ENCODE results near the gene GNG7. TPM values are rescaled to one million over a fixed set of nuclear protein-coding genes. Genes with fewer than 3 reads are reported as not detected.
"Not testable (repeated sequence)": the region's sequence is repeated elsewhere in the genome, so short reads cannot be mapped to it uniquely, and the experiment has no call there.

The GNG7 gene
- total RNA-seq, 2 donors from 2014 or later = 0.30 to 0.84 TPM

DNA sequence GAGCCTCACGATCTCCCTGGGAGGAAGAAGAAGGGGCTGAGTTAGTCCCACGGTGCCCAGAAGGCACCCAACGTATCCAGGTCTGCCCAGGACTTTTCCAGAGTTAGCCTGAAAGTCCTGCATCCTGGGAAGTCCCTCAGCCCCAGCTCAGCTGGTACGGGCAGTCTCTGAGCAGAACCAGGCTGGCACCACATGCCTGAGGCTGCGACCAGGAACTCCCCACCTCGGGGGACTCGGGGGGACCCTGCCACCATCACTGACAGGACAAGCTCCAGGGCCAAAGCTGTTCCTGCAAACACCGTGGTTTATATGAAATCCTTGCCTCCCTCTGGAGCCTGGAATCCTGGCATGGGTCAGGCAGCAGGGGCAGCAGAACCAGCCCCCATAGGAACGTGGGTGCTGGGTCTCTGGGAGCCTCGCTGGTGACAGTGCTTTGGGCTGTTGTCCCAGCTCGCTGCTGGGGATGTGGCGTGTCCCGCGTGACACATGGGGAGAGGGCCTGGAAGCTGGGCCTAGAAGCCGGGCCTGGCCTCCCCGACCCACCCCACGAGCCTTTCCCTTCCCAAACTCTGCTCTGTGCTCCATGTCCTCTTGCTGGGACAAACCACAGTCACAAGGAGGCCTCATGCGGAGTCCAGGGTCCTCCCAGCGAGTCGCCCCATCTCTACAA, 55.5 kb downstream of the GNG7 start:
- H3K9me3 Mint-ChIP-seq = no peaks in the 10 kb centered on the region
- no peak overlapping the region for H3K27ac Mint-ChIP-seq
- no peak for DNase-seq (ENCODE audit: low spot score in 2 of 2)
- no peaks in the 10 kb centered on the region for H3K36me3 Mint-ChIP-seq
- no peak for ATAC-seq

DNA sequence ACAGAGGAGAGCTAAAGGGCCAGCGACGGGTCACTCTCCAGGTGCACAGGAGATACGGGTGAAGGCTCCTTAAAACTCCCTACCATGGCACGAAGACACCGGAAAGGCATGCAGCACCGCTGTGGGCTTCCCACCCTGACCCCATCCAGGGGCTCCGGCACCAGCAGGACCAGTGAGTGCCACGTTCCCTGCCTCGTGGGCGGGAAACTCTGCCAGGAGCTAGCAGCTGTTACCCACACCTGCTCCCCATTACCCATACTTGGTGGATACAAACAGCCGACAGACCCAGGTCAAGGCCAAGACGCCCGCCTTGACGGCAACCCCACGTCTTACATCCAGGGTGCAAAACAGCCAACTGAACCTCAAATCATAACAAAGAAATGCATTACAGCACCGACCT, 56.7 kb downstream of the GNG7 start:
- no peak overlapping the region for H3K27ac Mint-ChIP-seq
- DNase-seq (ENCODE audit: low spot score in 2 of 2) (no peak), ATAC-seq (no peak)
- H3K9me3 Mint-ChIP-seq = no peaks in the 10 kb centered on the region
- no peaks in the 10 kb centered on the region for H3K36me3 Mint-ChIP-seq

DNA sequence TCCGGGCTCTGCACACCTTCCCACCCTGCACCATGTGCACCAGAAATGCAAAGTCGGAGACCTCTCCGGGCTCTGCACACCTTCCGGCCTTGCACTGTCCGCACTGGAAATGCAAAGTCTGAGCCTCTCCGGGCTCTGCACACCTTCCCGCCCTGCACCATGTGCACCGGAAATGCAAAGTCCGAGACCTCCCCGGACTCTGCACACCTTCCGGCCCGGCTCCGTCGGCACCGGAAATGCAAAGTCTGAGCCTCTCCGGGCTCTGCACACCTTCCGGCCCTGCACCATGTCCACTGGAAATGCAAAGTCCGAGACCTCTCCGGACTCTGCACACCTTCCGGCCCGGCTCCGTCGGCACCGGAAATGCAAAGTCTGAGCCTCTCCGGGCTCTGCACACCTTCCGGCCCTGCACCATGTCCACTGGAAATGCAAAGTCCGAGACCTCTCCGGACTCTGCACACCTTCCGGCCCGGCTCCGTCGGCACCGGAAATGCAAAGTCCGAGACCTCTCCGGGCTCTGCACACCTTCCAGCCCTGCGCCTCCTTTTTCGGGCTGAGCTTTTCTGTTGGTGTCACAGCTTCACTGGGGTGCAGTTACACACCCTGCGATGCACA, 59.3 kb downstream of the GNG7 start:
- not testable (repeated sequence) for H3K27ac Mint-ChIP-seq; H3K36me3 Mint-ChIP-seq; ATAC-seq; H3K9me3 Mint-ChIP-seq; DNase-seq (ENCODE audit: low spot score in 2 of 2)

DNA sequence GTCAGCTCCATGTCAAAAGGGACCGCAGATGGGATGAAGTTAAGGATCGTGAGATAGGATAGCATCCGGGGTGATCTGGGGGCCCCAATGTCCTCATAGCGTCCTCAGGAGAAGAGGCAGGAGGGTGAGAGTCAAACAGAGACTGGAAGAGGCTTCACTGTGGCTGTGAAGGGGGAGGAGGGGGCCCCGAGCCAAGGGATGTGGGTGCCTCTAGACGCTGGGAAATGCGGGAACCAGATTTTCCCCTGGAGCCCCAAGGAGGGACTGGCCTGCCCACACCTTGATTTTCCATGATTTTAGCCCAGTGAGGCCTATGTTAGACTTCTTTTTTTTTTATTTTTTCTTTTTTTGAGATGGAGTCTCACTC, 61.2 kb downstream of the GNG7 start:
- DNase-seq (ENCODE audit: low spot score in 2 of 2) (no peak), ATAC-seq (no peak)
- no peaks in the 10 kb centered on the region for H3K9me3 Mint-ChIP-seq
- peak overlapping the region in 1 of 2 donors; percentile 22 for H3K27ac Mint-ChIP-seq
- H3K36me3 Mint-ChIP-seq = no peaks in the 10 kb centered on the region

DNA sequence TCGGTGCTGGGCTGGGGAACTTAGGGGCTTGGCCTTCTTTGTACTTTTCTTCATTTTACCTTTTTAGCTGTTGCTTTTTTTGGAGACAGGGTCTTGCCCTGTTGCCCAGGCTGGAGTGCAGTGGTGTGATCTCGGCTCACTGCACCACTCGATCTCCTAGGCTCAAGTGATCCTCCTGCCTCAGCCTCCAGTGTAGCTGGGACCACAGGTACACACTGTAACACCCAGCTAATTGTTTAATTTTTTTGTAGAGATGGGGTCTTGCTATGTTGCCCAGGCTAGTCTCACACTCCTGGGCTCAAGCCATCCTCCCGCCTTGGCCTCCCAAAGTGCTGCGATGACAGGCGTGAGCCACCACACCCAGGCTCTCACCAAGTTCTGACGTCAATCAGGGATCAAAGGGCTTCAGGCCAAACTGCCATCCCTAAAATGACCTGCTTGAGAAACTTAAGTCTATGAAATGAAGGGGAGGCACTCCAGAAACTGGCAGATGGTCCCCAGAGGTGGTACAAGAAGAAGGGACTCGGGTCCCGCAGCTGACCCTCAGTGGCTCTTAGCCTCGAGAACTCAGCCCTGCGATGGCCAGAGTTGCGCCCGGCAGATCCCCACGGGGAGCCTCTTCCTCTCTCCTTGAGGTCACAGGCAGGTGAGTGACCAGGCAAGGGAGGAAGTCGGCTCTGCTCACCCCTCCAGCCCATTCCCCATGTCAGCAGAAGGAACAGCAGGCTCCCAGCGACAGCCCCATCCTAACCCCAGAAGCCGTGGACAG, 61.7 kb downstream of the GNG7 start:
- Mint-ChIP-seq H3K36me3 (no peaks in the 10 kb centered on the region), H3K27ac (peak overlapping the region in 1 of 2 donors; percentile 22), H3K9me3 (no peaks in the 10 kb centered on the region)
- DNase-seq (ENCODE audit: low spot score in 2 of 2) (no peak), ATAC-seq (no peak)

DNA sequence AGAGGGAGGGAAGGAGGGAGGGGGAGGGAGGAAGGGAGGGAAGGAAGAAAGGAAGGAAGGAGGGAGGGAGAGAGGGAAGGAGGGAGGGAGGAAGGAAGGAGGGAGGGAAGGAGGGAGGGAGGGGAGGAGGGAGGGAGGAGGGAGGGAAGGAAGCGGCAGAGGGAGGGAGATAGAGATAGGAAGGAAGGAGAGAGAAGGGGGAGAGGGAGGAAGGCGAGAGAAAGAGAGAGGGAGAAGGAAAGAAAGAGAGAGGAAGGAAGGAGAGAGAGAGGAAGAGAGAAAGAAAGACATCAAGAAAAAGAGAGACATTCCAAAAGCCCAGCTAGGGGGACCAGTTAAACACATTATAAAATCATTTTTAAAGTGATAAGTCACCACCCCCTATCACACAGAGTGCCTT, 62.5 kb downstream of the GNG7 start:
- H3K9me3 Mint-ChIP-seq = no peaks in the 10 kb centered on the region
- no peak overlapping the region for H3K27ac Mint-ChIP-seq
- ATAC-seq (no peak), DNase-seq (ENCODE audit: low spot score in 2 of 2) (no peak)
- no peaks in the 10 kb centered on the region for H3K36me3 Mint-ChIP-seq

DNA sequence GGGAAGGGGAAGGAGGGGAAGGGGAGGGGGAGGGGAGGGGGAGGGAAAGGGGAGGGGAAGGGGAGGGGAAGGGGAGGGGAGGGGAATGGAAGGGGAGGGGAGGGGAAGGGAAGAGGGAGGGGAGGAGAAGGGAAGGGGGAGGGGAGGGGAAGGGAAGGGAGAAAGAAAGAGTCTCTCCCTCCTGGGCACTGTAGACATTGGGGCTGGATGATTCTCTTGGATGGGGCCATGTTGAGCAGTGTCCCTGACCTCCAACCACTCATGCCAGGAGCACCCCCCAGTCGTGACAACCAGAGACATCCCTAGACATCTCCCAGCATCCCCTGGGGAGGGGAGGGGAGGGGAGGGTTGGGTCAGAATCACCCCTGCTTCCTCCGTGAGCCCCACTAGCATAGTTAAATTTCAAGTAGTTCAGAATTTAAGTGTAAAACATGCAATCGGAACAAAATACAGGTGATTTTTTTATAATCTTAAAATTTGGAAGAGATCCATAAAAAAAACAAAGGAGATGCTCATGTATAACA, 64.0 kb downstream of the GNG7 start:
- ATAC-seq = no peak

DNA sequence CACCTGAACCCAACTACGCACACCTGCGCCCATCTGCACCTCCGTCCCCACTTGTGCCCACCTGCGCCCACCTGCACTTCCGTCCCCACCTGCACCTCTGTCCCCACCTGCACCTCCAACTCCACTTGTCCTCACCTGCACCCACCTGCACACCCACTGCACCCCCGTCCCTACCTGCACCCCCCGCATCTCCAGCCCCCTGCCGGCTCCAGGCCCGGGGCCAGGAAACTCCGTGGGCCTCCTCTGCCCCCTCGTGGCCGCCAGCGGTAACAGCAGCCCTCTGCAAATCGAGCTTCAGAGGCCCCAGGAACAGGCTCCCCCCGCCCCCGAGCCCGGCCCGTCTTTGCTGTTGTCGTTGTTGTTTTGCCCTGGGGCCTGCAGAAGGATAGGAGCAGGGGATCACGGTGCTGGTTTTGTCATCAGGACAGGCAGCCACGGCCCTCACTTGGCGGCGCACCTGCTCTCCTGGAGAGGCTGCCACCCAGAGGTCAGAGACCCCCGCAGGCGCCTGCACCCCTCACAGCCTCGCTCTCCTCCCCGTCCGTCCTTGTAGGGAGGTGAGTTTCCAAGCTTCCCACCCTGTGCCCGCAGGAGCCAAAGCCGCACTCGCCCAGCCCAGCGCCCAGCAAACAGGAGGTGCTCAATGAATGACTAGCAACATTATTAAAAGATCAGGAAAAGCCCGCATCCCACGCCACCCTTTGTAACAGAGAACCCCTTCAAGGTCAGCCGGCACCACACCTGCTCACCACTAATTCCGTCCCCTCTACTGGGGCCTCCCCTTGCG, 65.4 kb downstream of the GNG7 start:
- ATAC-seq = peak; percentile 82 to 86
- H3K27ac Mint-ChIP-seq = peak overlapping the region in 1 of 2 donors; percentile 36
- no peaks in the 10 kb centered on the region for H3K9me3 Mint-ChIP-seq
- H3K36me3 Mint-ChIP-seq = no peaks in the 10 kb centered on the region
- DNase-seq (ENCODE audit: low spot score in 2 of 2) = peak in 1 of 2 donors; percentile 79

More for the DNA sequence above, 64.0 kb downstream of the GNG7 start:
- H3K27ac Mint-ChIP-seq = no peak overlapping the region
- H3K9me3 Mint-ChIP-seq = no peaks in the 10 kb centered on the region
- DNase-seq (ENCODE audit: low spot score in 2 of 2) = no peak
- no peaks in the 10 kb centered on the region for H3K36me3 Mint-ChIP-seq

DNA sequence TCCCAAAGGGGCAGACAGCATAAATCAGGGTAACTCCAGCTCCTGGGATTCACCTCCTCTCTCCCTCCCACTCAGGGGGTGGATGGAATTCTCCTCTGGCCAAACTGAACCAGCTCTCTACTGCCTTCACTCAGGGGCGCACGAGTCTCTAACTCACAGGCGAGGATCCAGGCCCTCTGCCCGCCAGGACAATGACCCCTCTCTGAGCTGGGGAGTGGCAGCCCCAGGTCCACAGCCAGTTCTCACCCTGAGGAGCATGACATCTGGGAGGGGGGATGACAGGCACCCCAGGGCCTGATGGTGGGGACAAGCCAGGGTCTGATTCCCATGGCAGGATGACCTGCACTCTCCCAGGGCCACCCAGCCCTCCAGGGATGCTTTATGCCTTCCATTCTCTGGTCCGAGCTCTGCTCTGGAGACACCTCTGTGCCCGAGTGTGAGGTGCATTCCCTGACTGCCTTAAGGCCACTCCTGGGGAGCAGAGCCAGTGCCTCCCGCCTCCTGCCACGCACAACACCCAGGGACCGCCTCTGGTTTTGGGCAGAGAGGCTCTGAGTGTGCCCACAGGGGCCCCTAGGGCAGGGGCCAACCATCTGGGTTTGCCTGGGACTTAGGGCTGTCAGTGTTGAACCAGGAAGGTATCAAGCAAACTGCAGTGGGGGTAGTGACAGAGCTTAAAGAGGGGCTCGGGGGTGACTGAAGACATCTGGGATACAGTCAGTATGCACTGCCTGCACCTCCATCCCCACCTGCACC, 66.2 kb downstream of the GNG7 start:
- peaks cover 0 to under 1% of the 10 kb centered on the region in 2 donors for H3K36me3 Mint-ChIP-seq
- H3K27ac Mint-ChIP-seq = no peak overlapping the region
- H3K9me3 Mint-ChIP-seq = peaks cover 0 to 2% of the 10 kb centered on the region in 2 donors
- no peak for DNase-seq (ENCODE audit: low spot score in 2 of 2)
- ATAC-seq = peak in 1 of 2 donors; percentile 24

DNA sequence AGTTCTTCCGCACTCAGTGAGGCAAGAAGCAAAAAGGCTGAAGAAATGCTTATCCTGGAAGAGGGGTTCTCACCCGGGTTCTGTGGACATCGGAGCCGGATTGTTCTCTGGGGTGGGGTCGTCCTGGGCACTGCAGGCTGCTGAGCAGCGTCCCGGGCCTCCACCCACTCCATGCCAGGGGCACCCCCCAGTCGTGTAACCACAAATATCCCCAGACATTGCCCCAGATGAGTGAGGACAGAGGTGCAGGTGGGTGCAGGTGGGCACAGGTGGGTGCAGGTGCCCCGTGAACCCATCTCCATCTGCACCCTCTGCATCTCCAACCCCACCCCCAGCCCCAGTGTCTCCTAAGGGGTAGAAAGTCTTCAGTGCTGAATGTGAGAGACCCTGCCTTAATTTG, 67.5 kb downstream of the GNG7 start:
- no peak overlapping the region for H3K27ac Mint-ChIP-seq
- peaks cover 0 to 11% of the 10 kb centered on the region in 2 donors for H3K9me3 Mint-ChIP-seq
- no peak for ATAC-seq
- DNase-seq (ENCODE audit: low spot score in 2 of 2) = no peak
- H3K36me3 Mint-ChIP-seq = peaks cover 5% of the 10 kb centered on the region in 2 donors

DNA sequence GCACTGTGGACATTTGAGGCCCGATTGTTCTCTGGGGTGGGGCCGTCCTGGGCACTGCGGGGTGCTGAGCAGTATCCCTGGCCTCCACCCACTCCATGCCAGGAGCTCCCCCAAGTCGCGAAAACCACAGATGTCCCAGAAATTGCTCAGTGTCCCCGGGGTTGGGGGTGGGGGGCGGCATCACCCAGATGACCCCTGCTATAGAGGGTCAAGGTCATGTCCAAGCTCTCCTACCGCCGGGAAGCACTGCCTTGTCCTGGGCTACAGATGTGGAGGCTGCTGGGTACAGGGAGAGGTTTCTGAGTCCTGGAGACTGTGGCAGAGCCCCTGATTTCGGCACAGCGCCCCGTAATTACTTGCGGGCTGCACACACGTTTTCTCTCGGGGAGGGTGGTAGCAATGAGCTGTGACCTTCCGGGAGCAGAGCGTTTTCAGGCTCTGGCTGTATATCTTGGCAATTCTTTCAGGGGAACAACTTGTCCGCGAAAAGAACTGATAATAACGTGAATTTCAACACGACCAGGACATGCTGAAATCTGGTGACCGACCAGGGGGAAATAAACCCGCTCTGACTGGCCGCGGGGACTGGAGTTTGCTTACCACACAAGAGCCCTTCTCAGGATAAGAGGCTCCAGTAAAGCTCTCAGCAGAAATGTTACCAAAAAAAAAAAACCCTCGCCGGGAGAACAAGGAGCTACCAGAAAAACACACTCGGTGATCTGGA, 68.1 kb downstream of the GNG7 start:
- H3K9me3 Mint-ChIP-seq = peaks cover 0 to 16% of the 10 kb centered on the region in 2 donors
- no peak for DNase-seq (ENCODE audit: low spot score in 2 of 2)
- H3K27ac Mint-ChIP-seq = no peak overlapping the region
- no peak for ATAC-seq
- H3K36me3 Mint-ChIP-seq = peaks cover 5 to 10% of the 10 kb centered on the region in 2 donors

DNA sequence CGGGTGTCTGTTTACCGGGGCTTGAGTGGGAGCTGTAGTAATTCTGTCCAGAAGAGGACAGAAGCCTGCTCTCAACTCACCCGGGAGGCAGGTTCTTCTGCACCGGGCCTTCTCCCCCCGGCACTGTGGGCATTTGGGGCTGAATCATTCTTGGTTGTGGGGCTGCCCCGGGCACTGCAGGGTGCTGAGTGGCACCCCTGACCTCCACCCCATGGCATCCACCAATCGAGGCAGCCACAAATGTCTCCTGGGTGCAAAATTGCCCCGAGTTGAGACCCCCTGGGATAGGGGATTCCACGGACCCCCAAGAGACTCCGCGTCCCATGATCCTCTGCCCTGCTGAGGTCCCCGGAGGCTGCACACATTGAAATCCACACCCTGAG, 68.8 kb downstream of the GNG7 start:
- Mint-ChIP-seq H3K36me3 (peaks cover 5 to 17% of the 10 kb centered on the region in 2 donors), H3K9me3 (peaks cover 0 to 23% of the 10 kb centered on the region in 2 donors), H3K27ac (no peak overlapping the region)
- DNase-seq (ENCODE audit: low spot score in 2 of 2) (no peak), ATAC-seq (no peak)

DNA sequence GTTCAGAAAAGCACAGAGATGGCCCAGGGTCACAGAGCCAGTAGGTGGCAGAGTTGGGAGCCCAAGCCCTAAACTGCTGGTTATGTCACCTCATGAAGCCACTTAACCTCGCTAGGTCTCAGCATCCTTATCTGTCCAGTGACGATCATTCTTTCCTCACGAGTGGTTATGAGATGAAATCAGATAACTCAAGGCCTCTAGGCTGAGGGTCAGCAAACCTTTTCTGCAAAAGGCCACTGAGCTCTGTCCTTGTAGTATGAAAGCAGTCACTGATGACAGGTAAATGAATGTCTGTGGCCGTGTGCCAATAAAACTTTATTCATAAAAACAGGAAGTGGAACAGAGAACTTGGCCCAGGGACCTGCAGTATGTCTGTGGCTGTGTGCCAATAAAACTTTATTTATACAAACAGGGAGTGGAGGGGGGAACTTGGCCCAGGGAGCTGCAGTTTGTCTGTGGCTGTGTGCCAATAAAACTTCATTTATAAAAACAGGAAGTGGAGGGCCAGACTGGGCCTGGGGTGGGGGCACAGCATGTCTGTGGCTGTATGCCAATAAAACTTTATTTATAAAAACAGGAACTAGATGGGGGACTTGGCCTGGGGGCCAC, 71.2 kb downstream of the GNG7 start:
- ATAC-seq (no peak), DNase-seq (ENCODE audit: low spot score in 2 of 2) (no peak)
- Mint-ChIP-seq H3K36me3 (peaks cover 5 to 29% of the 10 kb centered on the region in 2 donors), H3K9me3 (peaks cover 0 to 28% of the 10 kb centered on the region in 2 donors), H3K27ac (peak overlapping the region in 1 of 2 donors; percentile 72)

DNA sequence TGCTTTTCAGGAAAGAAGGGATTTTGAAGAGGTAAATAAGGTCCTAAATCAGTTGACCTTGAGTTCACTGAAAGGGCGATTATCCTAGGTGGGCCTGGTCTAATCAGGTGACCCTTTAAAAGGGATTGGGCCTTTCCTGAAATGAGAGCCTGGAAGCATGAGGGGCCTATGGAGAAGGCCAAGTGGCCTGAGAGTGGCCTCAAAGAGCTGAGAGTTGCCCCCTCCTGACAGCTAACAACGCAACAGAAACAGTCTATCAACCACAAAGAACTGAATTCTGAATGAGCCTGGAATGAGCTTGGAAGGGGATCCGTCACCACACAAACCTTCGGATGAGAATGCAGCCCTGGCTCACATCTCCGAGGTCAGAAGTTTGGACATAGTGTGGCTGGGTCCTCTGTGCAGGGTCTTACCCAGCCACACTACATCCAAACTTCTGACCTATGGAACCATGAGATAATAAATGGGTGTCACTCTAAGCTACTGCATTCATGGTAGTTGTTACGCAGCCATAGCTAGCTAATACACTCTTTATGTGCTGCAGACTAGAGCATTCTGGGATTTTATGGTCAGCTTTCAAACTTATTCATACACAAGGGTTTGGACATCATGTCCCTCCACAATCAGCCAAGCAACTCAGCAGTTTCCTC, 72.0 kb downstream of the GNG7 start:
- ATAC-seq (no peak), DNase-seq (ENCODE audit: low spot score in 2 of 2) (no peak)
- H3K36me3 Mint-ChIP-seq = peaks cover 5 to 29% of the 10 kb centered on the region in 2 donors
- peaks cover 0 to 28% of the 10 kb centered on the region in 2 donors for H3K9me3 Mint-ChIP-seq
- no peak overlapping the region for H3K27ac Mint-ChIP-seq
